NCI-H146 treated with DMSO at 0.1 percent for 48 hours (cell line): ENCODE data around the gene FAP.

Experiments used
- DNase-seq: peaks from one replicate; lab custom pipeline; 2025; ENCODE audit not compliant: unreplicated experiment; lab: John Stamatoyannopoulos, UW

Gene FAP

DNA sequence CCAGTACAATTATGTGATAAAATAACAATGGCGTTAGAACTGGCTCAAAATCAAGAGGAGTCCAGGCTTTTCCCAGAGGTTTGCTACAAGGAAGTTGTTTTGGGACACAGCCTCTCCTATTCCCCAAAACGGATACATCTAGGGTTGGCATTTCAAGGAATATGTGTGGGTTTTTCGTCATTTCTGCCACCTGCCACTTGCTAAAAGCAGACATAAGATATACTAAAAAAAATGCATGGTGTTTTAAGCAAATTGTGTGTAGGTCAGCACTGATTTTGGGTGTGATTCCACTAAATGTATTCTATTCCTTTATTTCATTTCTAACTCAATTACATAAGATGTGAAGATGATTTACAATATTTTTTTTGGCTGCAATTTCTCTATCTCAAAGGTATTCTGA is 54.8 kb downstream of the FAP start:
- no peak for DNase-seq

DNA sequence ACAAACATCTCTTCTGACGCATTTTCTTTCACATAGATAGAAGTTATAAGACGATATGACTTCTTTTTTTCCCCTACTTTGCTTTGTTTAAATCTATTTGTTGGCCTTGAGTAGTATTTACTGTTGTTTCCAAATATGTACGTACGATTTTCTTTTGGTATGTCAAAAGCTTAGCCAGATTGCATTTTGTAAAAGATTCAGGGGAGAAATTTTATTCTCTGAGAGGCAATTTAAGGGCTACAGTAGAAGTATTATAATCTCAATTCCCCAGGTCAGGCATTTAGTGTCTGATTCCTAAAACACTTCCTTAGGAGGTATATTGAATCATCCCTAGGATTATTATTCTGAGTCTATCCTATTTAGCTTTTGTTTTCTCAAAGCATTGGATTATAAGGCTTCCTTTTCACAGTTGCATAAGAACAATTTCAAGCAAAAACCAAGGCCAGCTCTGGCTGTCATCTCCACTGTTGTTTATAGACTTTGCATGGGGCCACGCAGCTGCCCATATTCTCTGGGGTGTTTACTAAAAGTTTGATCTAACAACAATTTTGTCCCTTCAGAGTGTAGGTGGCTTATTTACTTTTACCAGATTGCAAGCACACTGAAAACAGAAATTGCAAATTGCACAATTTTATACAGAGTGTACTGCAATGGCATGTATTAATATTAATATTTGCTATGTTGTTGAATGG is 57.6 kb downstream of the FAP start:
- DNase-seq, result no peak

DNA sequence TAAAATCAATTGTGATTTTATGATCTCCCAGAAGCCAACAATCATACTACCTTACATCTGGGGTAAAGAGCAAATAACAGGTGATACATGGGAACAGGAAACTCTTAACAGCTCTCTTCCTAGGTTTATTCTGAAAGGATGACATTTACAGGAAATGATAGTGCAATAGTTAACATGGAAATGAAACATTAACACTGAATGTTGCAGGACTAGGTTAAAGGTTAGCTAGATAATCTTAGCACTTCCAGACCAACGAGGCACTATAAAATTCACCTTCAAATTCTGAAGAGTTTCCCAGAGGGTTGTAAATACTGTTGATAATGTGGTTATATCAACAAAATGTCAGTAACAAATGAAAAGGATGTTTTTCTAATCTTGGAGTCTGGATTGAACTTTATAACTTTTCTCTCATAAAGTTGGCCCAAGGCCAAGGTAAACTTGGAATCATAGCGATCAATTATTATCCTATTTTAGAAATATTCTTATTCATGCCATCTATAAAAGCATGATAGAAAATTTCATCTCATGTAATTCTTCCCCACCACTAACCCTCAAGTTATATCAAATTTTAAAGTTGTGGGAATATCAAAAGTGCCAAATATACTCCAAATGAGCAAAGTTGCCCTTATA is 58.3 kb downstream of the FAP start:
- DNase-seq, result no peak

DNA sequence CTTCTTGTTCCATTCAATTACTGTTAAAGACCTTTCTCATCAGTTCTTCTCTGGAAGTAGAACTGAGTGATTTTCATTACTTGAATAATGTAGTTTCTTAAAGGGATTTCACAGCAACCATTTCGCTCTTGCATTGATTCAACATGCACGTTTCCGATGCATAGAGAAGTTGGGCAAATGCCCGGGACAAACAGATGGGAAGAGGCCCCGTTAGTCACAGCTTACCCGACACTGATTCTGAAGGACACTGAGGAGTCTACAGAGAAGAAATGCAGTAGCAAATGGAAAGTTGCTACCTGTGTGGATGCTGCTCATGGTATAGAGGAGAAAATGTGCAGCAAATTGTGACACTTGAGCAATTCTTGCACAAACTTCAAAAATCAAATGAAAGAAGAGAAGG is 58.9 kb downstream of the FAP start:
- no peak for DNase-seq

DNA sequence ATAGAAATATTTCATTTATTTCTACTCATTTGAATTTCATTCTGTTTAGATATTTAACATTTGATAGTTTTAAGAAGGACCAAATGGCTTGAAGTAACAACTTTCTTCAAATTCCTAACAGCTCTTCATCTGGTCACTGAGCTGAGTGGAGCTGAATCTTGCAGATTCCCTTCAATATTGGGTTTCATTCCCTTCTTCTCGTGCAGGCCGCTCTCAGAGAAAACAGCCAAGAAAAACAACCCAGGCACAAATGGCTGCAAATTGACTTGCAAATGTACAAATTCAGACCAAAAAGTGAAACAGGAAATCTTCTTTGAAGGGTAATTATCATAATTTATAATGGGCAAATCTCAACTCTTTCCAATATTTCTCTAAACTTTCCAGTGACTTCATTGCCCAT is 60.9 kb downstream of the FAP start:
- DNase-seq, result no peak

DNA sequence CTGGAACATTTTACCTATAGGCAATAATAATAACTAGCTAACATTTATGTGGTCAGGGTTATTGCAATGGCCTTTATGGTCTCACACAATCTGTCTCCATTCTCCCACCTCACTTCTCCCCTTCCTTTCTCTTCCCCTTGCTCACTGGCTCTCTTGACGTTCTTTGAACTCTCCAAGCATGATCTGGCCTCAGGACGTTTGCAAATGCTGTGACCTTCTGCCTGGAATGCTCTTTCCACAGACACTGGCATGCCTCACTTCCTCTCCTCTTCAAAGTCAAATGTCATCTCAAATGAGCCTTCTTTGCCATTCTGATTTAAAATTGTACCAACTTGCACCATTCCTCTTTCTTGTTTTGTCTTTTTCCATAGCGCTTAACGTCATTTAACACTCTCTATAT is 65.9 kb downstream of the FAP start:
- no peak for DNase-seq

DNA sequence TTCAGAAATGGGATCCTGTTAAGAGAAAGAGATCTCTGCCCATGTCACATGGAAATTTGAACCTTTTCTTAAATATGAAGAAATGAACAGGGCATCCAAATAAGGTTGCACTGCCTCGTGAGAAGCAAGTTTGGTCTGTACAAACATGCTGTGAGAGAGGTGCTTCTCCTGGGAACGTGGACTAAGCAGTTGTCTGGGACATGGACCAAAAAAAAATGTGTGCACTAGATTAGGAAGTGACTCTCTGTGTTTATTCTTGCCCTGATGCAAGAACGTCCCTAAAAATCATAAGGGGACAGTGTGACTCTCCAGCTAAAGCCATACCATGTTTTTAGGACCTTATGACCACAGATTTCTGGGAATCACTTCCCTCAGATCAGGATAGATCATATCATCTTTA is 67.5 kb downstream of the FAP start:
- no peak for DNase-seq

DNA sequence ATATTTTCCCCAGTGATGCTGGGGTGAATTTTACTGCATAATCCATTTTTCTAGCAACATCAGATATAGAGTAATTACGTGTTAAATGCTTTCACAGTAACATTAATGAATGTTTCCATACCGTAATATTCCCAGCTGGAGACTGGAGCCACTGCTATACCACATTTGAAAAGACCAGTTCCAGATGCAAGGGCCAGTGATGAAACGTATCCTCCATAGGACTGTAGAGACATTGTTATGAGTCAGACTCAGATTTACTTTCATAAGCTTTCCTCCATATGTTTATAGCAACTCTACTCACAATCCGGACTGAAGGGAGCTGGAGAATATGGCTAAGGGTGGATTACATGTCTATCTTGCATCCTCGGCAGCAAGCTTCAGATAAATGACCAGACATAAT is 68.5 kb downstream of the FAP start:
- DNase-seq, result no peak

DNA sequence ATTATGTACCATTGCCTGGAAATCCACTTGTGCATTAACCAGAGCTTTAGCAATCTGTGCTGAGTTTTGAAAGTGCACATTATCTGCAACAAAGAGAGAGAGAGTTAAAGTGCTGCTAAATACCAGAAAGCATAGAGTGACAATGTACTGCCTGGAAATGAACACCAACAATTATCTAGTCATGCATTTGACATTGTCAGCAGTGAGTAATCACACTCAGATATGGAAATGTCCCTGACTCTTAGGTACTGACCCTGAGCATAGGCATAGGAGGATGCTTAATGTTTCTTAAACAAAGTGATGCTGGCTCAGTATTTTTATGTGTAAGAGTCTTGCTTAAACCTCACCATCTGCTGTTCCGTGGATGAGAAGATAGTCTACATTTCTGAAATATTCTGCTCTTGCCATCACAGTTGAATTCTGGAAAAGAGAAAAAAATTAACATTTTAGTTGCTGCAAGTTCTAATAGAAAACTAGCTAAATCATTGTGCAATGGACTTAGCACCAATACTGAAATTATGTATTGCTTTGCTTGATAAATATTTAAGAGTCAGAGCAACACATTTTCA is 70.4 kb downstream of the FAP start:
- DNase-seq, result no peak

DNA sequence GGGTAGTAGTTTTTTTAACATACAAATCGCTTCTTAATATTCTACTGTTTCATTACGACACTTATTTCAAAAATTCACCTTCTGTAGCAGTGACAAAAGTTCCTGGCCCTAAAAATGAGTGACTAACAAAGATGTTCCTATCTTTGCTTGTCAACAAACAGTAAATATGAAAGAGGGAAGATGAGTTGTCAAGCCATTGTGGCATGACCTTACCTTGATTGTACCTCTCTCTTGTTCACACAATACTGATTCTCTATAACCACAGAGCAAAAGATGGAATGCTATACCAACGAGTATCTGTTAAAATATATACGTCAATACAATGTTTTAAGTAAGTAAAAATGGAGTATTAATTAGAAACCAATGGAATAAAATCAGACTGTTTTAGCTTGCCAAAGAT is 76.5 kb downstream of the FAP start:
- no peak for DNase-seq

DNA sequence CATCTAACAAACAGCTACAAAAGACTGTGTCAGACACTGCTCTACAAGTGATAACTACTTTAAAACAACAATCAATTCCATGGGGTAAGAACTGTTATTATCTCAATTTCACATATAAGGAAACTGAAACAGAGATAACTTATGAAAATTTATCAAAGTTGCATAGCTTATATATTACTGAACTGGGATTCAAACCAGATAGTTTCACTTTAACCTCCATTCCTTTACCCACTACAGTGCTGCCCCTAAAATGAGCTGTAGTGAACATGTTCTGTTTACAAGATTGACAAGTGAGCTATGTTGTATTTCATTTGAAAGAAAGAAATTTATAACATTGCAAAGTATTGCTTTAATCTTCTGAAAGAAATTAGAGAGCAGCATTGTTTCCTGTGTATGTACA is 77.1 kb downstream of the FAP start:
- no peak for DNase-seq

DNA sequence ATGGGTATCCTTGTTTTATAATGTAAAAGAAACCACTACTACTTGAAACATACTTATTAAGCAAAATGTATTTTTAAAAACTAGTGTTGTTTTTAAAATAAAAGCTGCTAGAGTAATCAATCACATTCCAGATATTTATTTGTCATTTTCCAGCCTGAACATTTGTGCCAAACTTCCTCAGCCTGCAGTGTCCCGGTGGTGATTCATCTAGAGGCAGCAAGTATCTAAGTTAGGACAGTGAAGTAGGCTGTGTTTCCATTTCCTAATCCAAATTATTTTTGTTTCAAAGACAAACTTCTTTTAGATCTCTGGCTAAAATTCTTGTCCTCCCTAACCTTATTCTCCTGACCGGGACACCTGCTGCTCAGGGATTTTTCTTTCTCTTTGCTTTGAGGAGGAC is 78.4 kb downstream of the FAP start:
- no peak for DNase-seq

DNA sequence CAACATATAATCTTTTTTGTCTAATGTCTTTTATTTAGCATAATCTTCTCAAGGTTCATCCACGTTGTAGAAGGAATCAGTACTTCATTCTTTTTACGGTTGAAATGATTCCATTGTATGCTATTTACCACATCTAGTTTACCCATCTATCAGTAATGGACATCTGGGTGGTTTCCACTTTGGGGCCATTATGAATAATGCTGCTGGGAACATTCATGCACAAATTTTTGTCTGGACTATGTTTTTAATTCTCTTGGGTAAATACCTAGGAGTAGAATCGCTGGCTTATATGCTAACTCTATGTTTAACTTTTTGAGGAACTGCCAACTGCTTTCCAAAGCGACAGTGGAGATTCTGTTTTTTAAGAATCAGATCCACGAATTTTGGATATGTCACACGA is 83.8 kb downstream of the FAP start:
- DNase-seq, result no peak

DNA sequence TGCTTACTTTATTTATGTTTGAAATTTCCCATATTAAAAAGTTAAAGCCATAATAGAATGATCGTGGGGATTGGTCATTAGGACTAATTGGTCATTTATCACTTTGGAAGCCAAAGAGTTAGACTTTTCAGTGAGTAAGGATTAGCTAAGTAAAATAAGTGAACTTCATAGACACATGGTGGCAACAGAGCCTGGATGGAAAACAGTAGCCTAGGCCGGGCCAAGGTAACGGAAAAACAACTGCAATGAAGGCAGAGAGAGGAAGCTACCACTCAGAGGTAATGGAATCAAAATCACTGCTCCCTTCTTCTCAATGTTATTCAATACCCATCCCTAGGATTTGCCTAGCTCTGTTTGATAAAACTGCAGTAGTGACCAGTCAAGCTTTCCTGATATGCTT is 87.1 kb downstream of the FAP start:
- DNase-seq, result no peak

DNA sequence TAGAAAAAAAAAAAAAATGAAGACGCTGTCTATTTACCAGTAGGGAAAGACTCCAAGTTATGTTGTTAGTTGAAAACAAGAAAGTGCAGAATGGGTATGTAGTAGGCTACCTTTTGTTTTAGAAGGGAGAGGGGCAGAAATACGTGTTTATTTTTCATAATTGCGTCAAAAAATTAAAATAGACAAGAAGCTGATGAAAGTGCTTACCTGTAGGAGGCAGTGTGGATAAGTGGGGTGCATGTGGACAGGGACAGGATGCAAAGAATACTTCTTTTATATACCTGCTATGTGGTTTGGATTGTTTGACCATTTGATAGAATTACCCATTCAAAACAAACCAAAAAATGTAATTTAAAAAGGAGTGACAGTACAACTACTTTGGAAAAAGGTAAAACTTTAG is 88.2 kb downstream of the FAP start:
- no peak for DNase-seq

DNA sequence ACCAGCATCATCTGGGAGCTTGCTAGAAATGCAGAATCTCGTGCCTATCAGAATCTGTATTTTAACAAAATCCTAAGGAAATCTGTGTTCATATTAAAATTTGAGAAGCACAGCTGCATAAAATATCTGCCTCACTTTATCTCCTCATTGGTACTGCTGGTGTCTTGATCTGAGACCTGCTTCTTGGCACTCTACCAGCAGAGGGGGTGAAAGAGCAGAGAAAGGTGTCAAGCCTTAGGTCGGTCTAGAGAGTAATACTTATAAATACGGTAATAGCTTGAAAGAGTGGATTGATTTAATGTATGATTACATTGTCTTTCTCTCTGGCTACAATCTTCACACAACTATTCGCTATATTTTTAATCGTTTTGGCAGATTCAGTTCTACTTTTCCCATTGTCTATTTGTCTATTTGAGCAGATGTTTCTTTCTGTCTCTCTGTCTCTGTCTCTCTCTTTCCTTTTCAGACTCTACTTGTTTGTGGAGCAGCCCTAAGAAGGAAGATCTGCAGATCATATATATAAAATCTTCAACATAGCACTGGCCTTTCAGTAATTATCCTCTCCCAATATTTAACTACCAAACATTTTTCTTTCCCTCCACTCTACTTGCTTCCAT is 89.5 kb downstream of the FAP start:
- DNase-seq, result peak; percentile 25

DNA sequence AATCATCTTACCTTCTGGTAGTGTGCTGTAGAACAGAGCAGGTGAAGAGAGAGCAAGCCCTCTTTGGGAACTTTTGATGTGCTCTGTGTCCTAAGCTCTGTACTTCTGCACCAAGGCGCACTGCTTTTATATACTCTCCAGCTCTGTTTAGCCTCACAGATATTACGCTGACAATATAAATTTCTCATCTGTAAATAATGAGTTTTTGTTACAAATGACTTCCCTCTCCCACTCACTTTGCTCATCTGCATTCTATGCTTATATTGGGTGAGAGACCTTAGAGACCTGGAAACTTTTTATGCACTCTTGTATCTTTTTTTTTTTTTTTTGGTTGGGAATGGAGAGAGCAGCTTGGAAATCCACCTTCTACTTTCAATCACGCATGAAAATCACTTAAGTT is 91.1 kb downstream of the FAP start, which contains the start of gene GCG:
GCG (minus strand) TSS at position 101 of the 400 bp plus-strand sequence. CDS start 3,069 bp downstream, outside the sequence.
- no peak for DNase-seq

DNA sequence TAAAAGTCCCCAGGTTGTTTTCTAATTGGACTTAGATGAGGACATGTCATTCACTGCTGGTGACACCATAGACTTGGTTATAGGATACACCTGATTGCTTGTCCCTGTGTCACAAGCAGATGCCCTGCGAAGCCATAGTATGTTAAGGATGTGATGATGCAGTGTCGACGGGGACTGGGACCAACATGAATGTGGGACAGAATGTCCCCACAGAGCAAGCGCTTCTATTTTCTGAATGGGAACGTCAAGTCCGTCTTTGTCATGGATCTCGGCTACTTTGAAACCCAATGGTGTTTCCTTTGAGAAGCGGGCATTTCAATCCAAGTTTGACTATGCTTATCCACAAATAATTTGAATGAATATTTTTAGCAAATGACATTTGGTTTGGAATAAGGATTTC is 93.3 kb downstream of the FAP start:
- no peak for DNase-seq

DNA sequence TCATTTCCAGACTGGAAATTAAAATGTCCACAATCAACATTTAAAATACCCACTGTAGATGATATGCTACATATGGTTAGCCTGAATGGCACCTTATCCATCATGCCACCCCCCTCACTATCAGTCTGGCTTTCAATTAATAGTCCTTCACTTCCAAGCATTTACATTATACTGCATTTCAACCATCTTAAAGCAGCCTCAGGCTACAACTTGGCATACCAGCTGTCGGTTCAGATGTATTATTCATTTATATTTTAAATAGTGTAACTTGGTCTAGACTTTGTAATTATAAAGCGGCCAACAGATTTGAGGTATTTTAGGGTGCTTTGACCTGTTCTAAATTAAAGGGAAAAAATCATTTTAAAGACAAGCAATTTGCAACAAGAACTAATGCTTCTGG is 93.8 kb downstream of the FAP start:
- DNase-seq, result no peak

DNA sequence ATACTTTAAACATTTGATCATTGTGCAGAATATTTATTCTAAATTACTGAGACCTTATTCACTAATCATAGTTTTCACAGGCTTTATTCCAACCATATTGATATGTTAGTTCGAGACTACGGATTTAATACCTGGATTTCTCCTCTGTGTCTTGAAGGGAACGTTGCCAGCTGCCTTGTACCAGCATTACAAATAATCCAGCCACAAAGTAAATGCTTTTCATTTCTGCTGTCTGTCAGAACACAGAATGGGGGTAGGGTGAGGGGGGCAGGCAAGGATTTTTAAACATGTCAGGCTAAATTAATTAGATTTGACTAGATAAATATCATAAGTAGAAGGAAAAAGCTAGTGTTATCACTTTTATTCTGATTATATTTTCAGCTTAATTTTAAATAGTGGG is 94.3 kb downstream of the FAP start:
- DNase-seq, result no peak

DNA sequence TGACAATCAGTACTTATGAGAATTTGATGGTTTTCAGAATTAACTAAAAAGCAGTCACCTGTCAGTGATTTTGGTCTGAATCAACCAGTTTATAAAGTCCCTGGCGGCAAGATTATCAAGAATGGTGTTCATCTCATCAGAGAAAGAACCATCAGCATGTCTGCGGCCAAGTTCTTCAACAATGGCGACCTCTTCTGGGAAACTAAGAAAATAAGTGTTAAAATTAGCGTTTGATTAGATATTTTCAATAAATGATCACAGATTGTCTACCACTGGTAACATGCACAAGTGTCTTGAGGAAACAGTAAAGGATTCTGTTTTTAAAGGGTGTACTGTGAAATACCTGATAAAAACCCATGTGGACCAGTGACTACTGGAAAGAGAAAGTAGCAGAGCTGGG is 99.3 kb downstream of the FAP start:
- DNase-seq, result no peak

DNA sequence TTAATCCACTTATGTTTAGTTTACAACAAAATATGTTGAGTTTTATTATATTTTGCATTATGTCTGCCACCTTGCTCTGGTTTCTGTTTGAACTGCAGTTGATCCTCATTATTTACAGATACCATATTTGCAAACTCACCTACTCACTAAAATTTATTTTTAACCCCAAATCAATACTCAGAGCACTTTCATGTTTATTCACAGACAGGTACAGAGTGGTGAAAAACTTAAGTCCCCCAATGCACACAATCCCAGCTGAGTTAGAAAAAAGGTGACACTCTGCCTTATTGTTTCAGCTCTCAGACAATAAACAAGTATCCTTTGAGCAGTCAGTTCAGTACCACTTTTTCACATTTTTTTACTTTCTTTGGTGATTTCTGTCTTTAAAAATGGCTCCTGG is 104.9 kb downstream of the FAP start:
- no peak for DNase-seq
